Measurements from ENCODE around the gene KLHL24.

KLHL24 gene

DNA sequence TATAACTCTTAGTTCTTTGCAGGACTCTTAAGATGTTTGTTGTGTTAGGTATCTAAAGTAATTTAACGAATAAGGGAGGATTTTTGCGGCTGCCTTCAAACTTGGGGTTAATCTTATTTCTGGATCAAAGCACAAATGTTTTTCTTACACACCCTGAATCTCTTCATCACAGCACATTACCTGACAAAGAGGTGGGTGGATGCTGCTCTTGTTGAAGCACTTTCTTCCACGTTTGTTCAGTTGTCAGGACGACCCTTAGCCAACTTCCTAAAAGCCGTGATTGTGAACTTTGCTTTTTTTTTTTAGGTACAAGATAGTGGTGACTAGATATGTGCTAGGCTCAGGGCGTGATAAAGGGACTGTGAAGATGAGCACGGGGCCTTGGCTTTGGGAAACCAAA lies 98.1 kb downstream of the KLHL24 start:
- Histone ChIP-seq H3K36me3 (ENCODE audit: control insufficient read depth, low read depth, low read length) (peaks cover 75% of the 10 kb centered on the region), H3K27ac (ENCODE audit: low read length) (no peak overlapping the region), H3K9ac (ENCODE audit: low read length) (no peak overlapping the region), H3K9me3 (ENCODE audit: control insufficient read depth, low read depth, low read length) (no peaks in the 10 kb centered on the region), H3K4me3 (ENCODE audit: low read length) (no peak overlapping the region), H3K4me1 (ENCODE audit: control insufficient read depth, low read depth, low read length) (no peaks in the 10 kb centered on the region), H3K27me3 (ENCODE audit: control insufficient read depth, insufficient read depth, low read length) (no peaks in the 10 kb centered on the region)
